Measurements from ENCODE around the gene TMEM135. TPM values are rescaled to one million over a fixed set of nuclear protein-coding genes. Genes with fewer than 3 reads are reported as not detected.

TMEM135 gene
- total RNA-seq, 2 experiments from 2014 or later = 14.1 to 15.6 TPM

DNA sequence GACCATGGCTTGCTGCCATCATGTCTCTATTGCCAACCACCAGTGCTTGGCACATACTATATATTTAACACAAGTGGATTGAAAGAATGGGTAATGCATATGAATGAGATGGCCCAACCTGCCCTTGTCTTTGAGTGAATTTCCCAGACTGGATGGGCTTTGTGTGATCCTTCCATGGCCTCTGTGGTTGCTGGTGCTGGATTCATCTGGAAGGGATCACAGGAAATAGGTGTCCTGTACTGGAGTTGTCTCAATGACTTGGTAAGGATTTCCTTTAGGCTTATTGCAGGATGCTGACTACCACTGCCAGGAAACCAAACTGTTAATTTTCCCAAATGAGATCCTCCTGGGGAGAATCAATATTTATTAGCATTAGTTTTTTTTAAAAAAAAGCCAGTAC, 328.6 kb downstream of the TMEM135 start:
- CTCF ChIA-PET = no interaction called here
- Histone ChIP-seq H3K9me3 (ENCODE audit: control insufficient read depth in 1 of 2, insufficient read depth in 1 of 2, low read length in 2 of 2) (no peaks in the 10 kb centered on the region), H3K27ac (ENCODE audit: low read depth in 1 of 2, low read length in 2 of 2) (no peak overlapping the region), H3K4me3 (ENCODE audit: low read length) (no peak overlapping the region), H3K36me3 (ENCODE audit: insufficient read depth, low read length) (no peaks in the 10 kb centered on the region), H3K4me1 (ENCODE audit: insufficient read depth, low read length) (no peaks in the 10 kb centered on the region), H3K27me3 (ENCODE audit: control insufficient read depth in 1 of 2, insufficient read depth in 2 of 2, low read length in 2 of 2) (no peaks in the 10 kb centered on the region)
- no peak for TF ChIP-seq CTCF (IDR thresholded peaks at IDR 0.05)
- intact Hi-C loops (cut with DNase I, micrococcal nuclease) = no loop called here
- H3K9me3 Mint-ChIP-seq = no peaks in the 10 kb centered on the region
- H3K27me3 Mint-ChIP-seq = peaks cover 4% of the 10 kb centered on the region
- POLR2A ChIA-PET = no interaction called here
- no peaks in the 10 kb centered on the region for H3K36me3 Mint-ChIP-seq (ENCODE audit: low read depth)
- no peaks in the 10 kb centered on the region for H3K4me1 Mint-ChIP-seq (ENCODE audit: low read depth)
- H3K27ac Mint-ChIP-seq = no peak overlapping the region
- DNase-seq (no peak), ATAC-seq (ENCODE audit: poor library complexity) (no peak)
- no peak overlapping the region for H3K4me3 Mint-ChIP-seq

DNA sequence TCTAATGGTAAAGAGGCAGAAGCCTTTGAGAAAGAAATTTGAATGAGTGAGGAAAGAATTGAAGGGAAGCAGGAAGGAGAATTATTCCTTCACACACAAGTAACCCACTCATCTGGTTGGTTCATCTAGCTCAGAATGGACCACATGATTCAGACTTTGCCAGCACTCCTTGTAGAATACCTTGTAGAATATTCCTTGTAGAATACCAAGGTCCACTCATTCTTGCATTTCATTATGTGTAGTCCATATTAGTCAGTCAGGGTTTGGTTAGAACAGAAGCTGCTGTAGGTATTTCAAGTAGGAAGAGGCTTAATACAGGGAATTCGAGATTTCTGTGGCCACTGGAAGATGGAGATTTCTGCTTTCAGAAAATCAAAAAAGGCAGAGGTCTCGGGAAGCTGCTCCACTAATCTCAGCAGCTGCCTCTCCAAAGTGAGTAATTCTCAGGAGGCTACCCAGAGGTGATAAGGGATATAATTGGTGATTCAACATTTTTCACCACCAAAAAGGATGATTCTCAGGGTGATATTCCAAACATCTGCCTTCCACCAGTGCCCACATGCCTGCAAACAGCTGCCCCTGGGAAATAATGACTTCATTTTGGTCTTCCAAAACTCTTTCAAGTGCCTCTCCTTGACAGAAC, 329.1 kb downstream of the TMEM135 start:
- no peak for TF ChIP-seq CTCF (IDR thresholded peaks at IDR 0.05)
- Mint-ChIP-seq H3K9me3 (no peaks in the 10 kb centered on the region), H3K27ac (no peak overlapping the region), H3K27me3 (peaks cover 4% of the 10 kb centered on the region), H3K4me1 (ENCODE audit: low read depth) (no peaks in the 10 kb centered on the region), H3K36me3 (ENCODE audit: low read depth) (no peaks in the 10 kb centered on the region), H3K4me3 (no peak overlapping the region)
- no peak overlapping the region for H3K4me3 ChIP-seq (ENCODE audit: low read length)
- intact Hi-C loops (cut with DNase I, micrococcal nuclease) = no loop called here
- no peaks in the 10 kb centered on the region for H3K4me1 ChIP-seq (ENCODE audit: insufficient read depth, low read length)
- no peaks in the 10 kb centered on the region for H3K9me3 ChIP-seq (ENCODE audit: control insufficient read depth in 1 of 2, insufficient read depth in 1 of 2, low read length in 2 of 2)
- H3K27me3 ChIP-seq (ENCODE audit: control insufficient read depth in 1 of 2, insufficient read depth in 2 of 2, low read length in 2 of 2) = no peaks in the 10 kb centered on the region
- no peak for ATAC-seq (ENCODE audit: poor library complexity)
- DNase-seq = no peak
- H3K36me3 ChIP-seq (ENCODE audit: insufficient read depth, low read length) = no peaks in the 10 kb centered on the region
- ChIA-PET POLR2A (no interaction called here), CTCF (no interaction called here)
- H3K27ac ChIP-seq (ENCODE audit: low read depth in 1 of 2, low read length in 2 of 2) = no peak overlapping the region

GRCh38 chr11:87368151-87368550, 330.4 kb downstream of the TMEM135 start:
- ChIA-PET CTCF (no interaction called here), POLR2A (no interaction called here)
- Mint-ChIP-seq H3K4me3 (no peak overlapping the region), H3K4me1 (ENCODE audit: low read depth) (no peaks in the 10 kb centered on the region), H3K9me3 (no peaks in the 10 kb centered on the region), H3K27me3 (peaks cover 4% of the 10 kb centered on the region), H3K36me3 (ENCODE audit: low read depth) (no peaks in the 10 kb centered on the region), H3K27ac (no peak overlapping the region)
- no peaks in the 10 kb centered on the region for H3K4me1 ChIP-seq (ENCODE audit: insufficient read depth, low read length)
- no peak for TF ChIP-seq CTCF (IDR thresholded peaks at IDR 0.05)
- no peak overlapping the region for H3K27ac ChIP-seq (ENCODE audit: low read depth in 1 of 2, low read length in 2 of 2)
- H3K4me3 ChIP-seq (ENCODE audit: low read length) = no peak overlapping the region
- ATAC-seq (ENCODE audit: poor library complexity) (no peak), DNase-seq (no peak)
- intact Hi-C loops (cut with DNase I, micrococcal nuclease) = no loop called here
- H3K36me3 ChIP-seq (ENCODE audit: insufficient read depth, low read length) = no peaks in the 10 kb centered on the region
- no peaks in the 10 kb centered on the region for H3K27me3 ChIP-seq (ENCODE audit: control insufficient read depth in 1 of 2, insufficient read depth in 2 of 2, low read length in 2 of 2)
- H3K9me3 ChIP-seq (ENCODE audit: control insufficient read depth in 1 of 2, insufficient read depth in 1 of 2, low read length in 2 of 2) = no peaks in the 10 kb centered on the region
